Measurements from ENCODE around the gene GMDS. TPM values are rescaled to one million over a fixed set of nuclear protein-coding genes. Genes with fewer than 3 reads are reported as not detected.
"Not testable (repeated sequence)": the region's sequence is repeated elsewhere in the genome, so short reads cannot be mapped to it uniquely, and the experiment has no call there.

GMDS gene
- total and polyA plus RNA-seq, 4 donors: 7.3 to 28.3 (median 16.1) TPM

DNA sequence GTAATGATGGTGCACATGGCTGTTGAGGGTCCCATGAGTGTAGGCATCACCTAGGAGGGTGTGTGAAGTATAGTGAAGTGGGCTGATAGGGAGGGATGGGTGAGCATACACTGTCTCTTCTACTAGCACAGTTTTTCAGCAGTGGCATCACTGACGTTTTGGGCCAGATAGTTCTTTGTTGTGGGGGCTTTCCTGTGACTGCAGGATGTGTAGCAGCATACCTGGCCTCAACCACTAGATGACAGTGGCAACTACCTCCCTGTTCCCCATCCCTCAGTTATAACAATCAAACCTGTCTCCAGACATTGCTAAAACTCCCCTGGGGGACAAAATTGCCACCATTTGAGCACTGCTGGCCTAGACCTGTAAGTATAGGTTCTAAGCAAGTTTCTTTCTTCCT is 396.7 kb downstream of the GMDS start:
- H3K4me1 ChIP-seq (ENCODE audit: control insufficient read depth in 5 of 5, insufficient read depth in 5 of 5, low read length in 5 of 5): peaks cover 0 to 6% (median 0%) of the 10 kb centered on the region in 5 donors
- 67 to 88% methylated on average over 1 of the region's 1 CpG for WGBS, 2 donors
- TF ChIP-seq, protein P1, sequence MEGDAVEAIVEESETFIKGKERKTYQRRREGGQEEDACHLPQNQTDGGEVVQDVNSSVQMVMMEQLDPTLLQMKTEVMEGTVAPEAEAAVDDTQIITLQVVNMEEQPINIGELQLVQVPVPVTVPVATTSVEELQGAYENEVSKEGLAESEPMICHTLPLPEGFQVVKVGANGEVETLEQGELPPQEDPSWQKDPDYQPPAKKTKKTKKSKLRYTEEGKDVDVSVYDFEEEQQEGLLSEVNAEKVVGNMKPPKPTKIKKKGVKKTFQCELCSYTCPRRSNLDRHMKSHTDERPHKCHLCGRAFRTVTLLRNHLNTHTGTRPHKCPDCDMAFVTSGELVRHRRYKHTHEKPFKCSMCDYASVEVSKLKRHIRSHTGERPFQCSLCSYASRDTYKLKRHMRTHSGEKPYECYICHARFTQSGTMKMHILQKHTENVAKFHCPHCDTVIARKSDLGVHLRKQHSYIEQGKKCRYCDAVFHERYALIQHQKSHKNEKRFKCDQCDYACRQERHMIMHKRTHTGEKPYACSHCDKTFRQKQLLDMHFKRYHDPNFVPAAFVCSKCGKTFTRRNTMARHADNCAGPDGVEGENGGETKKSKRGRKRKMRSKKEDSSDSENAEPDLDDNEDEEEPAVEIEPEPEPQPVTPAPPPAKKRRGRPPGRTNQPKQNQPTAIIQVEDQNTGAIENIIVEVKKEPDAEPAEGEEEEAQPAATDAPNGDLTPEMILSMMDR (IDR thresholded peaks at IDR 0.05; ENCODE audit: control extremely low read depth, extremely low read depth): no peak
- peaks cover 0 to 5% (median 1%) of the 10 kb centered on the region in 4 donors for H3K9me3 ChIP-seq (ENCODE audit: control insufficient read depth in 4 of 4, insufficient read depth in 3 of 4, low read length in 3 of 4)
- H3K4me3 ChIP-seq: no peak overlapping the region
- no peak for ATAC-seq (ENCODE audit: insufficient read depth, low FRiP score)
- H3K27me3 ChIP-seq (ENCODE audit: control insufficient read depth in 3 of 3, insufficient read depth in 3 of 3, low read length in 2 of 3): peaks cover 0 to 8% (median 6%) of the 10 kb centered on the region in 3 donors
- H3K36me3 ChIP-seq (ENCODE audit: control insufficient read depth in 4 of 4, insufficient read depth in 4 of 4, low read length in 4 of 4): no peaks in the 10 kb centered on the region
- H3K9ac ChIP-seq (ENCODE audit: insufficient read depth in 1 of 2, low read length in 2 of 2): no peak overlapping the region
- no peak overlapping the region for H3K27ac ChIP-seq (ENCODE audit: low read depth in 1 of 2, low read length in 1 of 2)
- DNase-seq: no peak

DNA sequence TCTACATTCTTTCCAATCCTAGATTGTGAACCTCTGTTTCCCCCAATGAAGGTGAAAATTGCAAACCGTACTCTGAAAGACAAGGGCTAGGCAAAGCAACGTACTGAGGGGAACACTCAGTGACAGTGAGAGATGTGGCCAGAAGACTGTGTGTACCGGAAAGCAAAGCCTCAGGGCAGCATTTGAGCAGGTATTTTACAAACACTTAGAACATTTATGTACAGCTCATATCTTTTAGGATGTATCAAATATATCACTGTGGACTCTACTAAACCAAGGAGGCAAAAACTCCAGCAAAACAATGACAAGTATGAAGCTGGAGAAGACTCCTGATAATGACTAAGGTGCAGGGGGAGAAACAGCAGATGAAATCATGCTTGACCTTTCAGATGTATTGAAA is 398.8 kb downstream of the GMDS start:
- Histone ChIP-seq H3K4me3 (no peak overlapping the region), H3K9ac (ENCODE audit: insufficient read depth in 1 of 2, low read length in 2 of 2) (no peak overlapping the region), H3K27ac (ENCODE audit: low read depth in 1 of 2, low read length in 1 of 2) (no peak overlapping the region), H3K4me1 (ENCODE audit: control insufficient read depth in 5 of 5, insufficient read depth in 5 of 5, low read length in 5 of 5) (peaks cover 0 to 6% (median 0%) of the 10 kb centered on the region in 5 donors), H3K36me3 (ENCODE audit: control insufficient read depth in 4 of 4, insufficient read depth in 4 of 4, low read length in 4 of 4) (no peaks in the 10 kb centered on the region), H3K9me3 (ENCODE audit: control insufficient read depth in 4 of 4, insufficient read depth in 3 of 4, low read length in 3 of 4) (peaks cover 0 to 6% (median 1%) of the 10 kb centered on the region in 4 donors), H3K27me3 (ENCODE audit: control insufficient read depth in 3 of 3, insufficient read depth in 3 of 3, low read length in 2 of 3) (peaks cover 0 to 11% (median 6%) of the 10 kb centered on the region in 3 donors)
- TF ChIP-seq, protein P1 (IDR thresholded peaks at IDR 0.05; ENCODE audit: control extremely low read depth, extremely low read depth): no peak
- DNase-seq: no peak
- 97 to 99% methylated on average over 3 of the region's 3 CpGs for WGBS, 2 donors
- no peak for ATAC-seq (ENCODE audit: insufficient read depth, low FRiP score)

DNA sequence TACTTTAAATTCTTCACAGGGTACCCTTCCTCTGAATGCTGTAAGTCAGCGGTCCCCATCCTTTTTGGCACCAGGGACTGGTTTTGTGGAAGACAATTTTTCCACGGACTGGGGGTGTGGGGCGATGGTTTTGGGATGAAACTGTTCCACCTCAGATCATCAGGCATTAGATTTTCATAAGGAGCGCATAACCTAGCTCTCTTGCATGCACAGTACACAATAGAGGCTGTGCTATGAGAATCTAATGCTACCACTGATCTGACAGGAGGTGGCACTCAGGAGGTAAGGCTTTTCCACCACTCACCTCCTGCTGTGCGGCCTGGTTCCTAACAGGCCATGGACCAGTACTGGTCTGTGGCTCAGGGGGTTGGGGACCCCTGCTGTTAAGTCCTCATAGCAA is 399.9 kb downstream of the GMDS start:
- H3K9me3 ChIP-seq (ENCODE audit: control insufficient read depth in 4 of 4, insufficient read depth in 3 of 4, low read length in 3 of 4); H3K9ac ChIP-seq (ENCODE audit: insufficient read depth in 1 of 2, low read length in 2 of 2); H3K27ac ChIP-seq (ENCODE audit: low read depth in 1 of 2, low read length in 1 of 2); ATAC-seq (ENCODE audit: insufficient read depth, low FRiP score); H3K36me3 ChIP-seq (ENCODE audit: control insufficient read depth in 4 of 4, insufficient read depth in 4 of 4, low read length in 4 of 4); H3K27me3 ChIP-seq (ENCODE audit: control insufficient read depth in 3 of 3, insufficient read depth in 3 of 3, low read length in 2 of 3); H3K4me3 ChIP-seq; DNase-seq; H3K4me1 ChIP-seq (ENCODE audit: control insufficient read depth in 5 of 5, insufficient read depth in 5 of 5, low read length in 5 of 5): not testable (repeated sequence)
- 96 to 98% methylated on average over 5 of the region's 5 CpGs for WGBS, 2 donors

DNA sequence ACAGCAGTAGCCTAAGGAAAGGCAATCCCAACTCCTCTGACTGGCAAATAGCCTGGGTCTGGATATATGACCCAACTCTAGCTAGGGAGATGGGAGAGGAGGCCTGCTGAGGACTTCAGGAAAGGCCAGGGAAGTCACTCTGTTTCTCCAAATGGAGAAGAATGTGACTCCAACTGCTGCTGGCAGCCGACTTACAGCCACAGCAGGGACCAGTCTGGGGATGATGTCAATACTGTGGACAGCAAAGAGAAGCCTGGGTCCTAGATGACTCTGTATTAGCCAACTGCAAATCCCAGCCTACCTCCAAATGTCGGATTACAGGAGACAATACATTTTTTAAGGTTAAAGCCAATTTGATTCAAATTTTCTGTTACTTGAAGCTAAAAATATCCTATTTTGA is 403.1 kb downstream of the GMDS start:
- Histone ChIP-seq H3K4me1 (ENCODE audit: control insufficient read depth in 5 of 5, insufficient read depth in 5 of 5, low read length in 5 of 5) (peaks cover 0 to 4% (median 0%) of the 10 kb centered on the region in 5 donors), H3K9me3 (ENCODE audit: control insufficient read depth in 4 of 4, insufficient read depth in 3 of 4, low read length in 3 of 4) (peaks cover 0 to 6% (median 1%) of the 10 kb centered on the region in 4 donors), H3K4me3 (no peak overlapping the region), H3K9ac (ENCODE audit: insufficient read depth in 1 of 2, low read length in 2 of 2) (no peak overlapping the region), H3K36me3 (ENCODE audit: control insufficient read depth in 4 of 4, insufficient read depth in 4 of 4, low read length in 4 of 4) (no peaks in the 10 kb centered on the region), H3K27ac (ENCODE audit: low read depth in 1 of 2, low read length in 1 of 2) (no peak overlapping the region), H3K27me3 (ENCODE audit: control insufficient read depth in 3 of 3, insufficient read depth in 3 of 3, low read length in 2 of 3) (peaks cover 0 to 4% (median 0%) of the 10 kb centered on the region in 3 donors)
- no peak for ATAC-seq (ENCODE audit: insufficient read depth, low FRiP score)
- WGBS, 2 donors: 94 to 96% methylated on average over 2 of the region's 2 CpGs
- TF ChIP-seq, protein P1 (IDR thresholded peaks at IDR 0.05; ENCODE audit: control extremely low read depth, extremely low read depth): no peak
- no peak for DNase-seq

Measured in lung (tissue), 12 donors.